Posterior cingulate gyrus (tissue), 11 donors: ENCODE data around the gene IL17RA.

ENCODE experiments used
- DNase-seq, 10 donors: peaks; one replicate each; pipeline versions ENCODE4 v3.0.0 to v3.0.0-alpha.2; 2020 to 2021; ENCODE audit warnings: mixed read lengths in 3 of 10
- intact Hi-C: fragments of 100-400 bp; cut with DNase I; formaldehyde crosslinking; loops from one replicate; pipeline ENCODE4 v1.15.1; 2023

The IL17RA gene

GRCh38 chr22:17077255-17077654 is 7.5 kb upstream of the IL17RA start:
- intact Hi-C loops, result no loop called here
- peak in 1 of 10 donors; percentile 2 for DNase-seq

GRCh38 chr22:17079572-17079971 is 5.2 kb upstream of the IL17RA start:
- no peak for DNase-seq
- intact Hi-C loops, result no loop called here

GRCh38 chr22:17083255-17083654 is 1.5 kb upstream of the IL17RA start:
- intact Hi-C loops, result loop anchor here (5.0 kb wide), 1 partner anchor 89 kb away; no protein-coding TSS in a partner anchor
- DNase-seq, result peak in 1 of 10 donors; percentile 25

- DNase-seq, result peak in 1 of 10 donors; percentile 77
- intact Hi-C loops, result loop anchor here (5.0 kb wide), 1 partner anchor 88 kb away; no protein-coding TSS in a partner anchor
Observed at GRCh38 chr22:17083811-17084441, 874 bp upstream of the IL17RA start.

- DNase-seq, result peak in 1 of 10 donors; percentile 68
- intact Hi-C loops, result no loop called here
Observed at GRCh38 chr22:17085277-17086181, 729 bp downstream of the IL17RA start.

GRCh38 chr22:17086296-17086695 is 1.5 kb downstream of the IL17RA start:
- DNase-seq, result peak in 1 of 10 donors; percentile 24
- intact Hi-C loops, result no loop called here

GRCh38 chr22:17086788-17087497 is 2.1 kb downstream of the IL17RA start:
- intact Hi-C loops, result no loop called here

GRCh38 chr22:17087498-17088131 is 2.8 kb downstream of the IL17RA start:
- peak in 2 of 10 donors; percentile 20 to 22 for DNase-seq
- intact Hi-C loops, result no loop called here

More at GRCh38 chr22:17086788-17087497, 2.1 kb downstream of the IL17RA start:
- peak in 2 of 10 donors; percentile 36 to 57 for DNase-seq

GRCh38 chr22:17090550-17090949 is 5.8 kb downstream of the IL17RA start:
- DNase-seq, result no peak
- intact Hi-C loops, result no loop called here

GRCh38 chr22:17091851-17092250 is 7.1 kb downstream of the IL17RA start:
- intact Hi-C loops, result no loop called here
- peak in 2 of 10 donors; percentile 6 to 8 for DNase-seq

GRCh38 chr22:17093081-17093480 is 8.3 kb downstream of the IL17RA start:
- peak in 2 of 10 donors; percentile 6 to 8 for DNase-seq
- intact Hi-C loops, result no loop called here

GRCh38 chr22:17095538-17095937 is 10.7 kb downstream of the IL17RA start:
- intact Hi-C loops, result no loop called here

GRCh38 chr22:17096071-17096470 is 11.3 kb downstream of the IL17RA start:
- peak in 2 of 10 donors; percentile 9 to 15 for DNase-seq
- intact Hi-C loops, result no loop called here

More at GRCh38 chr22:17095538-17095937, 10.7 kb downstream of the IL17RA start:
- DNase-seq, result peak in 2 of 10 donors; percentile 19 to 39

- intact Hi-C loops, result no loop called here
Observed at GRCh38 chr22:17097062-17097461, 12.3 kb downstream of the IL17RA start.

GRCh38 chr22:17097701-17098100 is 12.9 kb downstream of the IL17RA start:
- DNase-seq, result peak in 2 of 10 donors; percentile 39 to 74
- intact Hi-C loops, result no loop called here

More at GRCh38 chr22:17097062-17097461, 12.3 kb downstream of the IL17RA start:
- DNase-seq, result peak in 1 of 10 donors; percentile 24

GRCh38 chr22:17098379-17098819 is 13.6 kb downstream of the IL17RA start:
- intact Hi-C loops, result no loop called here
- DNase-seq, result peak in 2 of 10 donors; percentile 35 to 79

GRCh38 chr22:17100621-17101020 is 15.8 kb downstream of the IL17RA start:
- intact Hi-C loops, result no loop called here
- peak in 2 of 10 donors; percentile 22 to 43 for DNase-seq

GRCh38 chr22:17101475-17102296 is 16.9 kb downstream of the IL17RA start:
- intact Hi-C loops, result no loop called here
- DNase-seq, result peak in 3 of 10 donors; percentile 52 to 88 (median 85)

GRCh38 chr22:17102297-17102667 is 17.5 kb downstream of the IL17RA start:
- DNase-seq, result peak in 1 of 10 donors; percentile 7
- intact Hi-C loops, result no loop called here
